DOHH2 (cell line): ENCODE results near the gene AKAP13.
"Not testable (repeated sequence)": the region's sequence is repeated elsewhere in the genome, so short reads cannot be mapped to it uniquely, and the experiment has no call there.

Experiments
- H3F3A ChIP-seq: fragments of 200-600 bp; sonication (generic), shearing (Covaris generic); 2 replicates; pipeline ENCODE4 v1.6.0; 2016; ENCODE audit warnings: antibody characterized with exemption, mild to moderate bottlenecking; ENCODE audit not compliant: control insufficient read depth, insufficient read depth
- H3K27ac ChIP-seq: fragments of 200-600 bp; sonication (generic); 2 replicates; pipeline ENCODE4 v1.5.1; 2014; ENCODE audit warnings: low read depth, mild to moderate bottlenecking, low read length, moderate library complexity
- H3K27me3 ChIP-seq: fragments of 200-600 bp; sonication (generic); 2 replicates; pipeline ENCODE4 v1.6.1; 2014; ENCODE audit warnings: mild to moderate bottlenecking, low read length, mixed read lengths; ENCODE audit not compliant: control insufficient read depth
- H3K36me3 ChIP-seq: fragments of 200-600 bp; sonication (generic); 2 replicates; pipeline ENCODE4 v1.6.1; 2014; ENCODE audit warnings: mild to moderate bottlenecking, low read length, moderate library complexity, mixed read lengths; ENCODE audit not compliant: control insufficient read depth
- H3K4me1 ChIP-seq: fragments of 200-600 bp; sonication (generic); 2 replicates; pipeline ENCODE4 v1.6.1; 2014; ENCODE audit warnings: mild to moderate bottlenecking, low read length, mixed read lengths; ENCODE audit not compliant: control insufficient read depth
- H3K4me2 ChIP-seq: fragments of 200-600 bp; sonication (generic); 2 replicates; pipeline ENCODE4 v1.6.0; 2014; ENCODE audit warnings: mild to moderate bottlenecking, low read length, moderate library complexity
- H3K4me3 ChIP-seq: fragments of 200-600 bp; sonication (generic); 2 replicates; pipeline ENCODE4 v1.5.1; 2014; ENCODE audit warnings: mild to moderate bottlenecking, low read length, mixed read lengths
- H3K79me2 ChIP-seq: fragments of 200-600 bp; sonication (generic); 2 replicates; pipeline ENCODE4 v1.6.1; 2014; ENCODE audit warnings: mild to moderate bottlenecking, low read length, mixed read lengths; ENCODE audit not compliant: control insufficient read depth
- H3K9me2 ChIP-seq: fragments of 200-600 bp; sonication (generic); replicated peaks from 2 replicates; pipeline ENCODE4 v1.6.1; 2014; ENCODE audit warnings: mild to moderate bottlenecking, low read length, mixed read lengths; ENCODE audit not compliant: control insufficient read depth
- H3K9me3 ChIP-seq: fragments of 200-600 bp; sonication (generic); 2 replicates; pipeline ENCODE4 v1.6.1; 2014; ENCODE audit warnings: antibody characterized with exemption, low read length, mixed read lengths; ENCODE audit not compliant: control insufficient read depth, insufficient read depth
- H4K20me1 ChIP-seq: fragments of 200-600 bp; sonication (generic); 2 replicates; pipeline ENCODE4 v1.6.0; 2014; ENCODE audit warnings: low read depth, mild to moderate bottlenecking, antibody characterized with exemption, low read length, moderate library complexity; ENCODE audit not compliant: control insufficient read depth, insufficient read depth
- CTCF ChIP-seq: fragments of 200-600 bp; sonication (generic); IDR thresholded peaks from one replicate; pipeline ENCODE4 v1.5.1; 2014; ENCODE audit warnings: antibody characterized with exemption, mild to moderate bottlenecking, low read depth, low read length; ENCODE audit not compliant: poor library complexity, severe bottlenecking
- EZH2phosphoT487 ChIP-seq: fragments of 200-600 bp; sonication (generic); IDR thresholded peaks from 2 replicates; pipeline ENCODE4 v1.6.1; 2017; ENCODE audit warnings: borderline replicate concordance, mild to moderate bottlenecking, antibody characterized with exemption, low read length, moderate library complexity, mixed read lengths

The AKAP13 gene

DNA sequence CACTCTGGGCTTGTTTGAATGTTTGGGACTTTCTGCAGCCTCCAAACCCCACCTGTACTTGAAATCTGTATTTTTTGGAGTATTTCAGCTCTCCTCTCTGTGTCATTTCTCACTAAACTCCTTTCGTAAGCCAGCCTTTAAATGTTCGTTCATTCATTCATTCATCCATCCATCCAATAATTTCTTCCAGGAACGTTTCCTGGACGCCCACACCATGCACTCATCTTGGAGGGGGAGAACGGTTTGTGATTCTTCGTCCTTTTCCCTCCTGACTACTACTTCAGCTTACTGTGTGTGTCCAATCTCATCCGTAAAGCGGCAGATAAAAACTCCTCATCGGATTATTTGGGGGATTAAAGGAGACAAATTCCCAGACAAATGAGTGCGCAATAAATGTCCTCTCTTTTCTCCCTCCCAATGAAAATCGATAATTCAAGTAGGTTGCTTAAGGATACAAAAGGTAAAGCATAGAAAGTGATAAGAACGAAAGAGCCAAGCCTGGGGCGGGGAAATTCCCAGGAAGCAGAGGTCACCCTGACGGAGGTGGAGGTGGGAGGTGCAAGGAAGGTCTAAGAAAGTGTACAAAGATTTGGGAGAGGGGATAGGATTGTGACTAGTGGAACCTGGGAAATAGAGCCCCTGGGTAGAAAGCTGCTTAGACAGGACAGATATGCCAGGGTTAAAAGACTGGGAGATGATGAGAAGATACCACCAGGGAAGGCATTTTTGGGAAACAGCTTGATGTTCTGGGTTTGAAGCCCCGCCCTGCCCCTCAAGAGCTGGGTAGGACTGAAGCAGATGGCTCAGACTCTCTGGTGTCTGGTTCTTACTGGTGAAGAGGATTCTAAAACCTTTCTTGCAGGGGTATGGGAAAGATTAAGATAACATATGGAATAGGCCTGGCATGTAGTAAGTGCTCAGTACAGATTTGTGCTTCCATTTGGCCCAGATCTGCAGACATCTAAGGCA is 415.2 kb downstream of the AKAP13 start:
- Histone ChIP-seq H3K9me3 (no peaks in the 10 kb centered on the region), H3K79me2 (peaks cover 16% of the 10 kb centered on the region), H3K36me3 (no peaks in the 10 kb centered on the region), H4K20me1 (peaks cover 14% of the 10 kb centered on the region), H3F3A (no peaks in the 10 kb centered on the region), H3K9me2 (no peaks in the 10 kb centered on the region), H3K27me3 (peaks cover 31% of the 10 kb centered on the region), H3K4me2 (peak overlapping the region; percentile 82), H3K4me3 (peak overlapping the region; percentile 66), H3K4me1 (peaks cover 20% of the 10 kb centered on the region), H3K27ac (no peak overlapping the region)
- TF ChIP-seq EZH2phosphoT487: no peak
- no peak for TF ChIP-seq CTCF

GRCh38 chr15:85796371-85796770 is 416.0 kb downstream of the AKAP13 start:
- Histone ChIP-seq H3K4me1 (peaks cover 20% of the 10 kb centered on the region), H4K20me1 (peaks cover 14% of the 10 kb centered on the region), H3K79me2 (peaks cover 16% of the 10 kb centered on the region), H3K27me3 (peaks cover 31% of the 10 kb centered on the region)
- H3K9me2 ChIP-seq, H3K4me2 ChIP-seq, H3K9me3 ChIP-seq, H3F3A ChIP-seq, H3K27ac ChIP-seq, H3K4me3 ChIP-seq, H3K36me3 ChIP-seq: not testable (repeated sequence)
